Measurements from ENCODE around the gene VAV2.

Gene VAV2

DNA sequence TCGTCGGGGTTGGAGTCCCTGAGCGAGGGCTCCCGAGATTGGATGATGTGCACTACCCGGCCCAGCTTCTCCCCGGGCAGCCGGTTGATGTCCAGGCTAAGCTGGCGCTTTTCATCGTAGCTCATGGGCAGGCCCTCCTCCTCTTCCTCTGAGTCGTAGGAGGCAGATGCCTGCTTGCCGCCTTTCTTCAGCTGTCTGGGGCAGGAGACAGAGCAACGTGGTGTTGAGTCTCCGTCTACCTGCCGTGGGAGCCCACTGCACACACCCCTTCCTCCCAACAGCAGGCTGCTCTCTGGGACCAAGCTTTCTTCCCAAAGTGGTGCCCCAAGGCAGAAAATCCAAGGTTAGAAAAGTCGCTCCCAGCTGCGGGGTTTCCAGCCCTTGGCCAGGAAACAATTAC is 44.0 kb upstream of the VAV2 start:
- TF ChIP-seq CTCF (conservative IDR thresholded peaks at IDR 0.05): no peak

DNA sequence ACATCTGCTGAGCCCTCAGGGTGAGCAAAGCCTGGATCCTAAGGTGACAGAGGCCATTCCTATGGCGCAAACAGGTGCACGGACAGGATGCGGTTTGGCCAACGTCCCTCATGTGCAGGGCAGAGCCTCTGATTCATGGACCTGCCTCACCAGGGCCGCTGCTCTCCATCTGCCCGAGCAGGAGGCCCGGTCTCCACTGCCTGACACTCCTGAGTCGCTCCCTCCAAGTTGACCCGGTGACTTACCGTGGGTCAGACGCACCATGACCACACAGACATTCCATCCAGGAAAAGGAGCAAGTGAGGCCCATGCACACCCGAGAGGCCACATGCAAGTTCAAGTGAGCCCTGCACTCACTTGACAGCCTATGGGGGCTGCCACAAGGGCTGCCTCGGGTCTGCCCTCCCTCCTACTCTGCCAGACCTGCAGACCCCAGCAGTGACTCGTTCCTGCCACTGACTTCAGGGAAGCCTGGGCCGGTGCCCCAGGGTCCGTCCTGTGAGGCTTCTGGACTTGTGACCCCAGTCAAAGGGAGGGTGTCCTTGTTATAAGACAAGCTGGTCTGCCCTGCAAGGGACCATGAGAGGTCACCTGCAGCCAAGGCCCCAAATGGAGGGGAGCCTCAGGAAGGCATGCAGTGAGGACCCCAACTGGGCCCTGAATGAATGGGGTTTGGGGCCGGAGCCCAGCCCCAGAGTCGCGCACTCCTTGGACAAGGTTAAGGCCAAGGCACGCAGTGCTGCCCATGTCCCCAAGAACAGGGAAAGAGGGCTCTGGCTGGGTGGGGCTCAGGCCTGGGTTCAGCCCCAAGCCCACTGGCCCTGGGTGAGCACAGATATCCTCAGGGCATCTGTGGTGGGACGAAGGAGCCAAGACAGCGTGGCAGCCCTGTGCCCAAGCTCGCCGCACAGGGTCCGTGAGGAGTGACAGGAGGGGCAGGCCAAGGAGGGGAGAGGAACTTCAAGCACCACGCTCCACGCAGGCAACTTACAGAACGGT is 43.2 kb upstream of the VAV2 start:
- no peak for TF ChIP-seq CTCF (conservative IDR thresholded peaks at IDR 0.05)
- H3K27ac ChIP-seq: no peak overlapping the region

More for the DNA sequence above, 44.0 kb upstream of the VAV2 start:
- no peak overlapping the region for H3K27ac ChIP-seq

- TF ChIP-seq CTCF (conservative IDR thresholded peaks at IDR 0.05): no peak
- H3K27ac ChIP-seq: no peak overlapping the region
Measured at GRCh38 chr9:134034215-134035040, 42.3 kb upstream of the VAV2 start.

- H3K27ac ChIP-seq: no peak overlapping the region
- TF ChIP-seq CTCF (conservative IDR thresholded peaks at IDR 0.05): no peak
Measured at GRCh38 chr9:134033516-134034214, 41.5 kb upstream of the VAV2 start.

GRCh38 chr9:134032456-134033222 is 40.5 kb upstream of the VAV2 start:
- H3K27ac ChIP-seq: no peak overlapping the region
- TF ChIP-seq CTCF (conservative IDR thresholded peaks at IDR 0.05): no peak

DNA sequence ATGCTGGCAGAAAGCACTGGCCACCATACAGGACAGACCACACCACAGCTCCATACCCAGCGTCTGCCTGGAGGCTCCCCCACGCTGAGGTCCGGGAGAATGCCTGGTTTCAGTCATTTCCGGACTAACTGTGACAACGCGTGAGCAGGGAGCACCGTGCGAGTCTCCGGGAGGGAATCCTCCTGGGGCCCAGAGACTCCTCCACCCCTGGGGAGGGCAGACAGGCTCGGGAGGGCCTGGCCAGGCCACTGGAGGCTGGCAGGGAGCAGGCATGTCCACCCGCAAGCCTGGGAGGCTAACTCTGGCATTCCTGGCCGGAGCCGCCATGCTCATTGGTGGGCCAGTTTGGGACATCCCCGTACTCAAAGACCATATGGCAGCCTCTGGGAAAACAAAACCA is 39.7 kb upstream of the VAV2 start:
- H3K27ac ChIP-seq: no peak overlapping the region
- no peak for TF ChIP-seq CTCF (conservative IDR thresholded peaks at IDR 0.05)

Data from VCaP (cell line).